Measurements from ENCODE around the gene RDH11.

GRCh38 chr14:67734675-67735074 is 39.1 kb upstream of the RDH11 start:
- TF ChIP-seq CTCF (conservative IDR thresholded peaks at IDR 0.05; ENCODE audit: low read length) (no peak), EZH2phosphoT487 (IDR thresholded peaks at IDR 0.05; ENCODE audit: borderline replicate concordance) (no peak)
